HepG2 (cell line): ENCODE measurements around the gene NUDT2. TPM values are rescaled to one million over a fixed set of nuclear protein-coding genes. Genes with fewer than 3 reads are reported as not detected.

ENCODE experiments used
- BCL6 ChIP-seq: IDR thresholded peaks from 2 replicates; pipeline ENCODE4 v1.6.1; 2016; ENCODE audit warnings: missing genetic modification reagents, missing compliant biosample characterization
- FOSL1 ChIP-seq: sonication (generic); formaldehyde crosslinking; IDR thresholded peaks from 2 replicates; pipeline ENCODE4 v1.9.0; 2021; ENCODE audit warnings: missing genetic modification reagents, borderline replicate concordance
- FOXC1 ChIP-seq: sonication (generic); formaldehyde crosslinking; IDR thresholded peaks from 2 replicates; pipeline ENCODE4 v1.8.0; 2022; ENCODE audit warnings: mild to moderate bottlenecking, missing genetic modification reagents, borderline replicate concordance
- KDM3A ChIP-seq: IDR thresholded peaks from 2 replicates; pipeline ENCODE4 v1.6.1; 2018; ENCODE audit warnings: low read depth, missing compliant biosample characterization
- KMT2A ChIP-seq: sonication (generic); formaldehyde crosslinking; IDR thresholded peaks from 2 replicates; pipeline ENCODE4 v1.4.0; 2020; ENCODE audit warnings: missing genetic modification reagents
- PAX8 ChIP-seq: sonication (generic); formaldehyde crosslinking; IDR thresholded peaks from 2 replicates; pipeline ENCODE4 v1.8.0; 2022; ENCODE audit warnings: mild to moderate bottlenecking, missing genetic modification reagents, borderline replicate concordance
- PRPF4 ChIP-seq: fragments of 200-400 bp; formaldehyde crosslinking; IDR thresholded peaks from 2 replicates; pipeline ENCODE4 v1.6.1; 2016; ENCODE audit warnings: low read length, low read depth; ENCODE audit not compliant: poor library complexity, severe bottlenecking
- RFXANK ChIP-seq: IDR thresholded peaks from 2 replicates; pipeline ENCODE4 v1.6.1; 2016
- RORA ChIP-seq: sonication (generic); formaldehyde crosslinking; IDR thresholded peaks from 2 replicates; pipeline ENCODE4 v1.5.0; 2020; ENCODE audit warnings: mild to moderate bottlenecking, missing genetic modification reagents, moderate library complexity
- TEAD2 ChIP-seq: sonication (generic); formaldehyde crosslinking; IDR thresholded peaks from 2 replicates; pipeline ENCODE4 v1.9.0; 2021; ENCODE audit warnings: missing genetic modification reagents
- TEAD3 ChIP-seq: optimal IDR thresholded peaks from 2 replicates; pipeline ENCODE3; 2016; ENCODE audit warnings: borderline replicate concordance
- YEATS4 ChIP-seq: sonication (generic); formaldehyde crosslinking; IDR thresholded peaks from 2 replicates; pipeline ENCODE4 v1.4.0; 2020; ENCODE audit warnings: missing genetic modification reagents, borderline replicate concordance
- ZBTB7B ChIP-seq: sonication (generic); formaldehyde crosslinking; IDR thresholded peaks from 2 replicates; pipeline ENCODE4 v1.4.0; 2020; ENCODE audit warnings: missing genetic modification reagents
- ZFY ChIP-seq: sonication (generic); formaldehyde crosslinking; IDR thresholded peaks from 2 replicates; pipeline ENCODE4 v1.4.0; 2020; ENCODE audit warnings: missing genetic modification reagents
- ZNF224 ChIP-seq: sonication (generic); formaldehyde crosslinking; IDR thresholded peaks from 2 replicates; pipeline ENCODE4 v1.5.0; 2020; ENCODE audit warnings: mild to moderate bottlenecking, missing genetic modification reagents
- ZNF550 ChIP-seq: sonication (generic); formaldehyde crosslinking; IDR thresholded peaks from 2 replicates; pipeline ENCODE4 v1.4.0; 2020; ENCODE audit warnings: mild to moderate bottlenecking, missing genetic modification reagents, borderline replicate concordance
- ZNF563 ChIP-seq: sonication (generic); formaldehyde crosslinking; IDR thresholded peaks from 2 replicates; pipeline ENCODE4 v1.8.0; 2022; ENCODE audit warnings: mild to moderate bottlenecking, moderate library complexity, missing genetic modification reagents
- ZNF619 ChIP-seq: sonication (generic); formaldehyde crosslinking; IDR thresholded peaks from 2 replicates; pipeline ENCODE4 v1.4.0; 2020; ENCODE audit warnings: mild to moderate bottlenecking, missing genetic modification reagents
- ZNF652 ChIP-seq: IDR thresholded peaks from 2 replicates; pipeline ENCODE4 v1.6.1; 2016; ENCODE audit warnings: low read depth, borderline replicate concordance
- ZSCAN12 ChIP-seq: sonication (generic); formaldehyde crosslinking; IDR thresholded peaks from 2 replicates; pipeline ENCODE4 v1.9.0; 2021; ENCODE audit warnings: mild to moderate bottlenecking, missing genetic modification reagents
- ZSCAN25 ChIP-seq: sonication (generic); formaldehyde crosslinking; IDR thresholded peaks from 2 replicates; pipeline ENCODE4 v1.8.0; 2022; ENCODE audit warnings: mild to moderate bottlenecking, missing genetic modification reagents
- polyA plus RNA-seq, 8 experiments: library from polyadenylated mRNA; depleted of rRNA in 3 of 8; stranded (reverse) in 7 of 8; unstranded in 1 of 8; fragments of >200 nt; fragmentation: Illumina TruSeq in 4 of 8; extraction: Trizol in 4 of 8; gene quantifications; 2 replicates each; pipeline versions ENCODE4 v1.2.1 to v1.2.3, GENCODE V29; 2011 to 2016; ENCODE audit warnings: low read depth in 4 of 8, missing spikeins in 1 of 8, mixed read lengths in 1 of 8; ENCODE audit not compliant: insufficient read depth in 1 of 8
- total RNA-seq, 5 experiments: library from RNA; depleted of rRNA; stranded (reverse); fragments of >200 nt; fragmentation: Illumina TruSeq; extraction: Trizol; gene quantifications; 2 replicates each; pipeline ENCODE4 v1.2.3, GENCODE V29; 2016; ENCODE audit warnings: low read depth in 1 of 5
- TF ChIP-seq, protein P1 (sequence below): IDR thresholded peaks from 2 replicates; pipeline ENCODE4 v1.6.1; 2016; ENCODE audit warnings: missing compliant biosample characterization, missing genetic modification reagents, borderline replicate concordance
- TF ChIP-seq, protein P2 (sequence below): sonication (generic); formaldehyde crosslinking; IDR thresholded peaks from 2 replicates; pipeline ENCODE4 v1.5.1; 2020; ENCODE audit warnings: missing genetic modification reagents, mild to moderate bottlenecking, borderline replicate concordance
- TF ChIP-seq, protein P3 (sequence below): sonication (generic); formaldehyde crosslinking; IDR thresholded peaks from 2 replicates; pipeline ENCODE4 v1.4.0; 2020; ENCODE audit warnings: low read depth, mild to moderate bottlenecking, missing genetic modification reagents
- TF ChIP-seq, protein P4 (sequence below): sonication (generic); formaldehyde crosslinking; IDR thresholded peaks from 2 replicates; pipeline ENCODE4 v1.4.0; 2020; ENCODE audit warnings: missing genetic modification reagents; ENCODE audit errors: not compliant biosample characterization

The NUDT2 gene
- total and polyA plus RNA-seq, 2 of the 13 experiments (the other 11 are each of a cell fraction or from before 2014, with no cell fraction given), result 19.9 to 24.6 TPM

DNA sequence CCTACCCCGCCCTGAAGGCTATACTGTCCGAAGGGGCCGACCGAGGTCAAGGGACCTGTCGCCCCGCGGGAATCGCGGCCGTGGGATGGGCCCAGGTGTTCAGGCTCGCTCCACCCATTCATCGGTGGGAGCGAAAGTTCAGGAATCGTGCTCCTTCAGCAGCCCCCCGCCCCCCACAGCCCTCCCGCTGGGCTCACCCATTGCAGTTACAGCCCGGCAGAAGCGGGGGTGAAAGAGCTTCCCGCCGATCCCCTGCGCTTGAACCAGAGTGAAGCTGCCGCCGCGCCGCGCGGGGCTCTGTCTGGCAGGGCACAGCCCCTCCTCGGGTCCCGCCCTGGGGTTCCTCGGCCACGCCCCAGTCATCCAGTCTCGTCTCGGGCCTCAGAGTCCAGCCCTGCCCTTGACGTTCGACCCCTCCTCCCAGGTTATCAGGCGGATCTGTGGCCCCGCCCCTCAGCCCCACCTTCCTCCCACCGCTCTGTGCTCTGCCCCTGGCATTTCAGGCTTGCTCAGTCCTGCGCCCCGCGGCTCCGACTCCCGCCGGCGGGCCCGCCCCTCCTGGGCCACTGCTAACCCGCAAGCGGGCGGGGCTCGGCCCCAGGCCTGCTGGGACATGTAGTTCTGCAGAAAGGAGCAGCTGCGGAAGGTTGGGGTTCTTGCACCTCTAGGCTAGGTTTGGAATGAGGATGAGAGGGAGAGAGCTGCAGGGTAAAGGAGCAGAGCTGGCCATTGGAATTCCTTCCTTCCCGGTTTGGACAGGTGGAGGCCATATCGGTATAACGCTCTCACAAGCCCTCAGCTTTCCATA is 47.4 kb downstream of the NUDT2 start, which contains the start of gene MYORG (continued):
- TF ChIP-seq, protein P1, sequence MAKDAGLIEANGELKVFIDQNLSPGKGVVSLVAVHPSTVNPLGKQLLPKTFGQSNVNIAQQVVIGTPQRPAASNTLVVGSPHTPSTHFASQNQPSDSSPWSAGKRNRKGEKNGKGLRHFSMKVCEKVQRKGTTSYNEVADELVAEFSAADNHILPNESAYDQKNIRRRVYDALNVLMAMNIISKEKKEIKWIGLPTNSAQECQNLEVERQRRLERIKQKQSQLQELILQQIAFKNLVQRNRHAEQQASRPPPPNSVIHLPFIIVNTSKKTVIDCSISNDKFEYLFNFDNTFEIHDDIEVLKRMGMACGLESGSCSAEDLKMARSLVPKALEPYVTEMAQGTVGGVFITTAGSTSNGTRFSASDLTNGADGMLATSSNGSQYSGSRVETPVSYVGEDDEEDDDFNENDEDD (CRISPR knock-in tag), result peak; percentile 66; the same call in 1 of the 2 replicates
- TF ChIP-seq ZNF563 (CRISPR knock-in tag), result 0 out of 2 replicates have a peak, but pooled peaks have one; percentile 38
- TF ChIP-seq ZNF652 (CRISPR knock-in tag), result no peak
- TF ChIP-seq TEAD2 (CRISPR knock-in tag), result no peak
- peak; percentile 84 for TF ChIP-seq TEAD3 (CRISPR knock-in tag)
- TF ChIP-seq FOXC1 (CRISPR knock-in tag), result no peak
- no peak for TF ChIP-seq ZSCAN12 (CRISPR knock-in tag)
- no peak for TF ChIP-seq FOSL1
- TF ChIP-seq ZBTB7B, result no peak; the same call in none of the 2 replicates
- no peak; the same call in 1 of the 2 replicates for TF ChIP-seq KMT2A (CRISPR knock-in tag)
- no peak for TF ChIP-seq RORA (CRISPR knock-in tag)
- TF ChIP-seq PAX8 (CRISPR knock-in tag), result no peak
- TF ChIP-seq ZSCAN25, result no peak
- TF ChIP-seq PRPF4, result no peak
- peak; percentile 61 for TF ChIP-seq ZFY (CRISPR knock-in tag)
- TF ChIP-seq, protein P2, sequence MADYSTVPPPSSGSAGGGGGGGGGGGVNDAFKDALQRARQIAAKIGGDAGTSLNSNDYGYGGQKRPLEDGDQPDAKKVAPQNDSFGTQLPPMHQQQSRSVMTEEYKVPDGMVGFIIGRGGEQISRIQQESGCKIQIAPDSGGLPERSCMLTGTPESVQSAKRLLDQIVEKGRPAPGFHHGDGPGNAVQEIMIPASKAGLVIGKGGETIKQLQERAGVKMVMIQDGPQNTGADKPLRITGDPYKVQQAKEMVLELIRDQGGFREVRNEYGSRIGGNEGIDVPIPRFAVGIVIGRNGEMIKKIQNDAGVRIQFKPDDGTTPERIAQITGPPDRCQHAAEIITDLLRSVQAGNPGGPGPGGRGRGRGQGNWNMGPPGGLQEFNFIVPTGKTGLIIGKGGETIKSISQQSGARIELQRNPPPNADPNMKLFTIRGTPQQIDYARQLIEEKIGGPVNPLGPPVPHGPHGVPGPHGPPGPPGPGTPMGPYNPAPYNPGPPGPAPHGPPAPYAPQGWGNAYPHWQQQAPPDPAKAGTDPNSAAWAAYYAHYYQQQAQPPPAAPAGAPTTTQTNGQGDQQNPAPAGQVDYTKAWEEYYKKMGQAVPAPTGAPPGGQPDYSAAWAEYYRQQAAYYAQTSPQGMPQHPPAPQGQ (CRISPR knock-in tag), result no peak
- peak; percentile 66 for TF ChIP-seq BCL6 (CRISPR knock-in tag)
- TF ChIP-seq ZNF224, result no peak
- TF ChIP-seq, protein P3, sequence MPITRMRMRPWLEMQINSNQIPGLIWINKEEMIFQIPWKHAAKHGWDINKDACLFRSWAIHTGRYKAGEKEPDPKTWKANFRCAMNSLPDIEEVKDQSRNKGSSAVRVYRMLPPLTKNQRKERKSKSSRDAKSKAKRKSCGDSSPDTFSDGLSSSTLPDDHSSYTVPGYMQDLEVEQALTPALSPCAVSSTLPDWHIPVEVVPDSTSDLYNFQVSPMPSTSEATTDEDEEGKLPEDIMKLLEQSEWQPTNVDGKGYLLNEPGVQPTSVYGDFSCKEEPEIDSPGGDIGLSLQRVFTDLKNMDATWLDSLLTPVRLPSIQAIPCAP (CRISPR knock-in tag), result no peak
- no peak for TF ChIP-seq ZNF619 (CRISPR knock-in tag)
- TF ChIP-seq RFXANK, result peak; percentile 57; the same call in 1 of the 2 replicates
- TF ChIP-seq YEATS4 (CRISPR knock-in tag), result peak; percentile 63; the same call in 1 of the 2 replicates
- TF ChIP-seq, protein P4, sequence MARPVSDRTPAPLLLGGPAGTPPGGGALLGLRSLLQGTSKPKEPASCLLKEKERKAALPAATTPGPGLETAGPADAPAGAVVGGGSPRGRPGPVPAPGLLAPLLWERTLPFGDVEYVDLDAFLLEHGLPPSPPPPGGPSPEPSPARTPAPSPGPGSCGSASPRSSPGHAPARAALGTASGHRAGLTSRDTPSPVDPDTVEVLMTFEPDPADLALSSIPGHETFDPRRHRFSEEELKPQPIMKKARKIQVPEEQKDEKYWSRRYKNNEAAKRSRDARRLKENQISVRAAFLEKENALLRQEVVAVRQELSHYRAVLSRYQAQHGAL, result no peak
- TF ChIP-seq KDM3A (CRISPR knock-in tag), result peak; percentile 70
- no peak for TF ChIP-seq ZNF550 (CRISPR knock-in tag)
